ENCODE data around the gene TCF12.
"Not testable (repeated sequence)": the region's sequence is repeated elsewhere in the genome, so short reads cannot be mapped to it uniquely, and the experiment has no call there.

TCF12 gene

GRCh38 chr15:56934269-56934668 lies 15.8 kb downstream of the TCF12 start:
- peaks cover 9% of the 10 kb centered on the region for H3K4me1 ChIP-seq (ENCODE audit: control insufficient read depth, insufficient read depth, low read length)
- H3K36me3 ChIP-seq (ENCODE audit: control insufficient read depth, insufficient read depth, low read length): no peaks in the 10 kb centered on the region
- no peak overlapping the region for H3K4me3 ChIP-seq (ENCODE audit: low read length)
- no peaks in the 10 kb centered on the region for H3K9me3 ChIP-seq (ENCODE audit: control insufficient read depth, low read length)
- H3K27me3 ChIP-seq (ENCODE audit: control insufficient read depth, insufficient read depth, low read length): no peaks in the 10 kb centered on the region
- H3K9ac ChIP-seq (ENCODE audit: low read length): no peak overlapping the region

- Histone ChIP-seq H3K27me3 (ENCODE audit: control insufficient read depth, insufficient read depth, low read length) (no peaks in the 10 kb centered on the region), H3K36me3 (ENCODE audit: control insufficient read depth, insufficient read depth, low read length) (no peaks in the 10 kb centered on the region), H3K4me3 (ENCODE audit: low read length) (no peak overlapping the region), H3K9ac (ENCODE audit: low read length) (no peak overlapping the region), H3K4me1 (ENCODE audit: control insufficient read depth, insufficient read depth, low read length) (peaks cover 4% of the 10 kb centered on the region), H3K9me3 (ENCODE audit: control insufficient read depth, low read length) (no peaks in the 10 kb centered on the region)
These were observed 18.5 kb downstream of the TCF12 start for GRCh38 chr15:56936929-56937328.

- no peaks in the 10 kb centered on the region for H3K9me3 ChIP-seq (ENCODE audit: control insufficient read depth, low read length)
- no peak overlapping the region for H3K9ac ChIP-seq (ENCODE audit: low read length)
- H3K4me1 ChIP-seq (ENCODE audit: control insufficient read depth, insufficient read depth, low read length): peaks cover 2% of the 10 kb centered on the region
- H3K4me3 ChIP-seq (ENCODE audit: low read length): no peak overlapping the region
- H3K36me3 ChIP-seq (ENCODE audit: control insufficient read depth, insufficient read depth, low read length): no peaks in the 10 kb centered on the region
- H3K27me3 ChIP-seq (ENCODE audit: control insufficient read depth, insufficient read depth, low read length): no peaks in the 10 kb centered on the region
These were observed 20.8 kb downstream of the TCF12 start for GRCh38 chr15:56939257-56939656.

- H3K4me3 ChIP-seq (ENCODE audit: low read length): no peak overlapping the region
- peaks cover 4% of the 10 kb centered on the region for H3K4me1 ChIP-seq (ENCODE audit: control insufficient read depth, insufficient read depth, low read length)
- H3K9me3 ChIP-seq (ENCODE audit: control insufficient read depth, low read length): no peaks in the 10 kb centered on the region
- no peak overlapping the region for H3K9ac ChIP-seq (ENCODE audit: low read length)
- no peaks in the 10 kb centered on the region for H3K27me3 ChIP-seq (ENCODE audit: control insufficient read depth, insufficient read depth, low read length)
- H3K36me3 ChIP-seq (ENCODE audit: control insufficient read depth, insufficient read depth, low read length): no peaks in the 10 kb centered on the region
These were observed 21.9 kb downstream of the TCF12 start for GRCh38 chr15:56940388-56940787.

- Histone ChIP-seq H3K4me1 (ENCODE audit: control insufficient read depth, insufficient read depth, low read length) (peaks cover 4% of the 10 kb centered on the region), H3K4me3 (ENCODE audit: low read length) (no peak overlapping the region), H3K9ac (ENCODE audit: low read length) (no peak overlapping the region), H3K27me3 (ENCODE audit: control insufficient read depth, insufficient read depth, low read length) (no peaks in the 10 kb centered on the region), H3K36me3 (ENCODE audit: control insufficient read depth, insufficient read depth, low read length) (no peaks in the 10 kb centered on the region), H3K9me3 (ENCODE audit: control insufficient read depth, low read length) (peaks cover 3% of the 10 kb centered on the region)
These were observed 23.7 kb downstream of the TCF12 start for GRCh38 chr15:56942118-56942517.

- no peak overlapping the region for H3K9ac ChIP-seq (ENCODE audit: low read length)
These were observed 25.0 kb downstream of the TCF12 start for GRCh38 chr15:56943403-56943802.

GRCh38 chr15:56944485-56944884 lies 26.0 kb downstream of the TCF12 start:
- Histone ChIP-seq H3K36me3 (ENCODE audit: control insufficient read depth, insufficient read depth, low read length) (no peaks in the 10 kb centered on the region), H3K9ac (ENCODE audit: low read length) (no peak overlapping the region), H3K4me1 (ENCODE audit: control insufficient read depth, insufficient read depth, low read length) (peaks cover 4% of the 10 kb centered on the region), H3K27me3 (ENCODE audit: control insufficient read depth, insufficient read depth, low read length) (no peaks in the 10 kb centered on the region), H3K9me3 (ENCODE audit: control insufficient read depth, low read length) (peaks cover 3% of the 10 kb centered on the region), H3K4me3 (ENCODE audit: low read length) (no peak overlapping the region)

More at GRCh38 chr15:56943403-56943802, 25.0 kb downstream of the TCF12 start:
- no peaks in the 10 kb centered on the region for H3K36me3 ChIP-seq (ENCODE audit: control insufficient read depth, insufficient read depth, low read length)
- H3K27me3 ChIP-seq (ENCODE audit: control insufficient read depth, insufficient read depth, low read length): no peaks in the 10 kb centered on the region
- peaks cover 3% of the 10 kb centered on the region for H3K9me3 ChIP-seq (ENCODE audit: control insufficient read depth, low read length)
- peaks cover 4% of the 10 kb centered on the region for H3K4me1 ChIP-seq (ENCODE audit: control insufficient read depth, insufficient read depth, low read length)
- H3K4me3 ChIP-seq (ENCODE audit: low read length): no peak overlapping the region

- Histone ChIP-seq H3K9me3 (ENCODE audit: control insufficient read depth, low read length) (peaks cover 3% of the 10 kb centered on the region), H3K36me3 (ENCODE audit: control insufficient read depth, insufficient read depth, low read length) (no peaks in the 10 kb centered on the region), H3K4me3 (ENCODE audit: low read length) (no peak overlapping the region), H3K4me1 (ENCODE audit: control insufficient read depth, insufficient read depth, low read length) (peaks cover 4% of the 10 kb centered on the region), H3K27me3 (ENCODE audit: control insufficient read depth, insufficient read depth, low read length) (no peaks in the 10 kb centered on the region), H3K9ac (ENCODE audit: low read length) (no peak overlapping the region)
These were observed 27.7 kb downstream of the TCF12 start for GRCh38 chr15:56946150-56946549.

GRCh38 chr15:56948000-56948763 lies 29.7 kb downstream of the TCF12 start:
- H3K27me3 ChIP-seq (ENCODE audit: control insufficient read depth, insufficient read depth, low read length): no peaks in the 10 kb centered on the region
- H3K4me1 ChIP-seq (ENCODE audit: control insufficient read depth, insufficient read depth, low read length): peaks cover 4% of the 10 kb centered on the region
- H3K9ac ChIP-seq (ENCODE audit: low read length): no peak overlapping the region
- H3K36me3 ChIP-seq (ENCODE audit: control insufficient read depth, insufficient read depth, low read length): no peaks in the 10 kb centered on the region
- H3K4me3 ChIP-seq (ENCODE audit: low read length): no peak overlapping the region
- H3K9me3 ChIP-seq (ENCODE audit: control insufficient read depth, low read length): peaks cover 3% of the 10 kb centered on the region

GRCh38 chr15:56948764-56949101 lies 30.3 kb downstream of the TCF12 start:
- H3K9me3 ChIP-seq (ENCODE audit: control insufficient read depth, low read length): peaks cover 3% of the 10 kb centered on the region
- H3K36me3 ChIP-seq (ENCODE audit: control insufficient read depth, insufficient read depth, low read length): no peaks in the 10 kb centered on the region
- H3K4me1 ChIP-seq (ENCODE audit: control insufficient read depth, insufficient read depth, low read length): peaks cover 4% of the 10 kb centered on the region
- no peak overlapping the region for H3K4me3 ChIP-seq (ENCODE audit: low read length)
- no peaks in the 10 kb centered on the region for H3K27me3 ChIP-seq (ENCODE audit: control insufficient read depth, insufficient read depth, low read length)
- H3K9ac ChIP-seq (ENCODE audit: low read length): no peak overlapping the region

GRCh38 chr15:56950979-56951378 lies 32.5 kb downstream of the TCF12 start:
- H3K9me3 ChIP-seq (ENCODE audit: control insufficient read depth, low read length): no peaks in the 10 kb centered on the region
- H3K4me1 ChIP-seq (ENCODE audit: control insufficient read depth, insufficient read depth, low read length): no peaks in the 10 kb centered on the region
- H3K36me3 ChIP-seq (ENCODE audit: control insufficient read depth, insufficient read depth, low read length): no peaks in the 10 kb centered on the region
- no peak overlapping the region for H3K9ac ChIP-seq (ENCODE audit: low read length)
- H3K27me3 ChIP-seq (ENCODE audit: control insufficient read depth, insufficient read depth, low read length): no peaks in the 10 kb centered on the region
- no peak overlapping the region for H3K4me3 ChIP-seq (ENCODE audit: low read length)

- H3K9me3 ChIP-seq (ENCODE audit: control insufficient read depth, low read length): no peaks in the 10 kb centered on the region
- H3K27me3 ChIP-seq (ENCODE audit: control insufficient read depth, insufficient read depth, low read length): no peaks in the 10 kb centered on the region
- no peaks in the 10 kb centered on the region for H3K36me3 ChIP-seq (ENCODE audit: control insufficient read depth, insufficient read depth, low read length)
These were observed 35.3 kb downstream of the TCF12 start for GRCh38 chr15:56953790-56954189.

GRCh38 chr15:56955011-56955410 lies 36.6 kb downstream of the TCF12 start:
- not testable (repeated sequence) for H3K4me1 ChIP-seq (ENCODE audit: control insufficient read depth, insufficient read depth, low read length); H3K36me3 ChIP-seq (ENCODE audit: control insufficient read depth, insufficient read depth, low read length); H3K4me3 ChIP-seq (ENCODE audit: low read length); H3K9me3 ChIP-seq (ENCODE audit: control insufficient read depth, low read length); H3K27me3 ChIP-seq (ENCODE audit: control insufficient read depth, insufficient read depth, low read length); H3K9ac ChIP-seq (ENCODE audit: low read length)

More at GRCh38 chr15:56953790-56954189, 35.3 kb downstream of the TCF12 start:
- H3K4me3 ChIP-seq (ENCODE audit: low read length): no peak overlapping the region
- H3K4me1 ChIP-seq (ENCODE audit: control insufficient read depth, insufficient read depth, low read length): no peaks in the 10 kb centered on the region
- H3K9ac ChIP-seq (ENCODE audit: low read length): no peak overlapping the region
